H9 (cell line): ENCODE data around the gene GAREM2. TPM values are rescaled to one million over a fixed set of nuclear protein-coding genes. Genes with fewer than 3 reads are reported as not detected.

Source experiments
- DNase-seq: peaks from one replicate; pipeline ENCODE4 v3.0.0-alpha.2; 2017
- H2AFZ ChIP-seq: one replicate; pipeline ENCODE4 v1.6.1; 2013; ENCODE audit warnings: mild to moderate bottlenecking, low read length, control low read depth, moderate library complexity
- H2AK5ac ChIP-seq: 2 replicates; pipeline ENCODE4 v1.6.1; 2013; ENCODE audit warnings: low read length, control low read depth, mixed read lengths; ENCODE audit not compliant: insufficient read length
- H2BK120ac ChIP-seq: one replicate; pipeline ENCODE4 v1.6.1; 2013; ENCODE audit warnings: low read depth, mild to moderate bottlenecking, low read length, control low read depth, inconsistent platforms; ENCODE audit not compliant: poor library complexity, severe bottlenecking
- H2BK12ac ChIP-seq: 2 replicates; pipeline ENCODE4 v1.6.1; 2013; ENCODE audit warnings: low read length, control low read depth, mixed read lengths, low read depth; ENCODE audit not compliant: insufficient read length
- H2BK15ac ChIP-seq: 2 replicates; pipeline ENCODE4 v1.6.1; 2013; ENCODE audit warnings: low read depth, low read length, control low read depth
- H2BK20ac ChIP-seq: one replicate; pipeline ENCODE4 v1.6.1; 2013; ENCODE audit warnings: low read depth, mild to moderate bottlenecking, low read length, control low read depth, inconsistent platforms; ENCODE audit not compliant: poor library complexity, severe bottlenecking
- H2BK5ac ChIP-seq: 2 replicates; pipeline ENCODE4 v1.6.1; 2013; ENCODE audit warnings: low read length, control low read depth, mixed read lengths; ENCODE audit not compliant: insufficient read length
- H3K14ac ChIP-seq: 2 replicates; pipeline ENCODE4 v1.6.1; 2013; ENCODE audit warnings: low read length, control low read depth; ENCODE audit not compliant: insufficient read depth
- H3K18ac ChIP-seq: 2 replicates; pipeline ENCODE4 v1.6.1; 2013; ENCODE audit warnings: low read depth, mild to moderate bottlenecking, mixed read lengths, low read length, control low read depth; ENCODE audit not compliant: insufficient read length
- H3K23ac ChIP-seq: 2 replicates; pipeline ENCODE4 v1.6.1; 2013; ENCODE audit warnings: low read length, control low read depth, mixed read lengths, low read depth; ENCODE audit not compliant: insufficient read length
- H3K23me2 ChIP-seq: 2 replicates; pipeline ENCODE4 v1.6.1; 2013; ENCODE audit warnings: low read depth, mild to moderate bottlenecking, mixed read lengths, low read length, control low read depth; ENCODE audit not compliant: insufficient read length, poor library complexity, severe bottlenecking
- H3K27ac ChIP-seq: 2 replicates; pipeline ENCODE4 v1.5.1; 2013; ENCODE audit warnings: low read length, control low read depth, mixed read lengths, low read depth; ENCODE audit not compliant: insufficient read length
- H3K27me3 ChIP-seq: 2 replicates; pipeline ENCODE4 v1.6.1; 2013; ENCODE audit warnings: low read length, control low read depth, inconsistent platforms; ENCODE audit not compliant: insufficient read depth
- H3K4ac ChIP-seq: 2 replicates; pipeline ENCODE4 v1.6.1; 2013; ENCODE audit warnings: low read depth, mild to moderate bottlenecking, control low read depth, inconsistent platforms, low read length, moderate library complexity
- H3K4me1 ChIP-seq: 2 replicates; pipeline ENCODE4 v1.6.1; 2013; ENCODE audit warnings: low read length, control low read depth, inconsistent platforms; ENCODE audit not compliant: insufficient read depth
- H3K4me2 ChIP-seq: 2 replicates; pipeline ENCODE4 v1.6.1; 2013; ENCODE audit warnings: low read length, control low read depth, mixed read lengths; ENCODE audit not compliant: insufficient read length, insufficient read depth
- H3K56ac ChIP-seq: 2 replicates; pipeline ENCODE4 v1.6.1; 2013; ENCODE audit warnings: low read depth, mild to moderate bottlenecking, mixed read lengths, low read length, control low read depth; ENCODE audit not compliant: insufficient read length
- H3K79me1 ChIP-seq: 2 replicates; pipeline ENCODE4 v1.6.1; 2013; ENCODE audit warnings: low read depth, mild to moderate bottlenecking, moderate library complexity, low read length, control low read depth, inconsistent platforms; ENCODE audit not compliant: insufficient read depth, poor library complexity, severe bottlenecking
- H3K79me2 ChIP-seq: 2 replicates; pipeline ENCODE4 v1.6.1; 2013; ENCODE audit warnings: low read length, control low read depth, inconsistent platforms; ENCODE audit not compliant: insufficient read depth
- H3K9ac ChIP-seq: 2 replicates; pipeline ENCODE4 v1.6.1; 2013; ENCODE audit warnings: low read length, control low read depth, mixed read lengths; ENCODE audit not compliant: insufficient read length; ENCODE audit errors: extremely low read depth
- H3K9me3 ChIP-seq: one replicate; pipeline ENCODE4 v1.6.1; 2013; ENCODE audit warnings: low read depth, low read length, inconsistent platforms; ENCODE audit not compliant: control insufficient read depth
- H3T11ph ChIP-seq: one replicate; pipeline ENCODE4 v1.6.1; 2013; ENCODE audit warnings: mild to moderate bottlenecking, low read length, control low read depth, inconsistent platforms
- H4K20me1 ChIP-seq: one replicate; pipeline ENCODE4 v1.6.1; 2013; ENCODE audit not compliant: control insufficient read depth, insufficient read length, insufficient read depth
- H4K5ac ChIP-seq: 2 replicates; pipeline ENCODE4 v1.6.1; 2013; ENCODE audit warnings: low read depth, mild to moderate bottlenecking, mixed read lengths, low read length, control low read depth; ENCODE audit not compliant: insufficient read length
- H4K8ac ChIP-seq: replicated peaks from 2 replicates; pipeline ENCODE4 v1.6.1; 2013; ENCODE audit warnings: low read length, control low read depth, mixed read lengths, low read depth; ENCODE audit not compliant: insufficient read length
- H4K91ac ChIP-seq: 2 replicates; pipeline ENCODE4 v1.6.1; 2013; ENCODE audit warnings: low read depth, mild to moderate bottlenecking, moderate library complexity, mixed read lengths, low read length, control low read depth; ENCODE audit not compliant: insufficient read length
- H3K27ac Mint-ChIP-seq, 3 experiments: 2 replicates in 2 of 3; 3 replicates in 1 of 3; pipeline ENCODE4 v1.8.0; 2020 to 2021; ENCODE audit warnings: mixed read lengths in 3 of 3, mild to moderate bottlenecking in 1 of 3, moderate library complexity in 1 of 3
- H3K27me3 Mint-ChIP-seq: 2 replicates; pipeline ENCODE4 v1.8.0; 2021; ENCODE audit warnings: low read depth, mild to moderate bottlenecking, moderate library complexity, mixed read lengths
- H3K36me3 Mint-ChIP-seq, 3 experiments: 2 replicates in 2 of 3; 3 replicates in 1 of 3; pipeline ENCODE4 v1.8.0; 2020 to 2021; ENCODE audit warnings: low read depth in 3 of 3, mixed read lengths in 3 of 3; ENCODE audit not compliant: insufficient read depth in 1 of 3
- H3K4me1 Mint-ChIP-seq, 2 experiments: 2 replicates each; pipeline ENCODE4 v1.8.0; 2020; ENCODE audit warnings: mixed read lengths in 2 of 2
- H3K4me3 Mint-ChIP-seq, 2 experiments: 2 replicates in 1 of 2; 3 replicates in 1 of 2; pipeline ENCODE4 v1.8.0; 2020 to 2021; ENCODE audit warnings: mild to moderate bottlenecking in 2 of 2, mixed read lengths in 2 of 2, moderate library complexity in 1 of 2
- H3K9me3 Mint-ChIP-seq, 2 experiments: 2 replicates in 1 of 2; 3 replicates in 1 of 2; pipeline ENCODE4 v1.8.0; 2020; ENCODE audit warnings: mild to moderate bottlenecking in 2 of 2, mixed read lengths in 2 of 2, moderate library complexity in 1 of 2
- whole genome bisulfite sequencing: extraction: QIAGEN DNeasy Blood & Tissue Kit; methylation state at CpG from one replicate; pipeline ENCODE4 v1.1.7; 2013; ENCODE audit warnings: missing lambda C conversion rate, low lambda C conversion rate, mixed read lengths; ENCODE audit not compliant: insufficient read length; ENCODE audit errors: extremely low coverage; 5-methylcytosine and 5-hydroxymethylcytosine counted together
- total RNA-seq: library from RNA; stranded (reverse); gene quantifications from 2 replicates; pipeline ENCODE4 v1.2.1, GENCODE V29; 2021
- TF ChIP-seq, protein P1 (sequence below): fragments of 200-600 bp; sonication (generic); conservative IDR thresholded peaks from 3 replicates; pipeline ENCODE4 v1.8.0; 2021; ENCODE audit warnings: antibody characterized with exemption, mild to moderate bottlenecking

The GAREM2 gene
- total RNA-seq, 1 experiment from 2014 or later = 14.4 TPM

DNA sequence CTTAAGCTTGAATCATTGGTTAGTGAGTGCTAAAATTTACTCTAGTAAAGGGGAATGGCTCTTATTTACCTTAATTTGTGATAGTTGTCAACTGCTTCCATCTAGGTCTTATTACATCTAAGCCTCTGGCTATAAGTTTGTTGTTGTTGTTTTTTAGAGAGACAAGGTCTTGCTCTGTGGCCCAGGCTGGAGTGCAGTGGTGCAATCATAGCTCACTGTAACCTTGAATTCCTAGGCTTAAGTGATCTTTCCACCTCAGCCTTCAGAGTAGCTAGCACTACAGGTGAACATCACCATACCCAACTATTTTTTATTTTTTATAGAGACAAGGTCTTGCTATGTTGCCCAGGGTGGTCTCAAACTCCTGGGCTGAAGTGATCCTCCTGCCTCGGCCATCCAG is 65.0 kb downstream of the GAREM2 start:
- Histone ChIP-seq H3K4ac (no peak overlapping the region), H3K4me2 (no peak overlapping the region), H2BK12ac (no peak overlapping the region), H2BK120ac (no peak overlapping the region), H3T11ph (no peak overlapping the region), H2AFZ (no peak overlapping the region), H3K79me1 (no peaks in the 10 kb centered on the region), H3K9me3 (no peaks in the 10 kb centered on the region), H2BK15ac (no peak overlapping the region), H4K20me1 (no peaks in the 10 kb centered on the region), H2AK5ac (no peak overlapping the region), H2BK5ac (no peak overlapping the region), H3K23me2 (peaks cover 3% of the 10 kb centered on the region), H3K27me3 (no peaks in the 10 kb centered on the region), H4K91ac (no peak overlapping the region), H4K8ac (no peak overlapping the region), H3K79me2 (peaks cover 5% of the 10 kb centered on the region; the same call in 1 of the 2 replicates), H3K23ac (no peak overlapping the region), H3K14ac (no peak overlapping the region), H3K4me1 (no peaks in the 10 kb centered on the region), H3K9ac (no peak overlapping the region), H2BK20ac (no peak overlapping the region), H3K56ac (no peak overlapping the region), H3K18ac (no peak overlapping the region), H3K27ac (no peak overlapping the region), H4K5ac (no peak overlapping the region)
- no CpG with 5 or more reads among the region's 1 CpG for WGBS
- TF ChIP-seq, protein P1, sequence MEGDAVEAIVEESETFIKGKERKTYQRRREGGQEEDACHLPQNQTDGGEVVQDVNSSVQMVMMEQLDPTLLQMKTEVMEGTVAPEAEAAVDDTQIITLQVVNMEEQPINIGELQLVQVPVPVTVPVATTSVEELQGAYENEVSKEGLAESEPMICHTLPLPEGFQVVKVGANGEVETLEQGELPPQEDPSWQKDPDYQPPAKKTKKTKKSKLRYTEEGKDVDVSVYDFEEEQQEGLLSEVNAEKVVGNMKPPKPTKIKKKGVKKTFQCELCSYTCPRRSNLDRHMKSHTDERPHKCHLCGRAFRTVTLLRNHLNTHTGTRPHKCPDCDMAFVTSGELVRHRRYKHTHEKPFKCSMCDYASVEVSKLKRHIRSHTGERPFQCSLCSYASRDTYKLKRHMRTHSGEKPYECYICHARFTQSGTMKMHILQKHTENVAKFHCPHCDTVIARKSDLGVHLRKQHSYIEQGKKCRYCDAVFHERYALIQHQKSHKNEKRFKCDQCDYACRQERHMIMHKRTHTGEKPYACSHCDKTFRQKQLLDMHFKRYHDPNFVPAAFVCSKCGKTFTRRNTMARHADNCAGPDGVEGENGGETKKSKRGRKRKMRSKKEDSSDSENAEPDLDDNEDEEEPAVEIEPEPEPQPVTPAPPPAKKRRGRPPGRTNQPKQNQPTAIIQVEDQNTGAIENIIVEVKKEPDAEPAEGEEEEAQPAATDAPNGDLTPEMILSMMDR = no peak
- H3K9me3 Mint-ChIP-seq = no peaks in the 10 kb centered on the region
- no peak overlapping the region for H3K27ac Mint-ChIP-seq
- peaks cover 18 to 48% (median 19%) of the 10 kb centered on the region in 3 experiments; a peak in 6 of 7 replicates for H3K36me3 Mint-ChIP-seq
- no peak for DNase-seq
- H3K4me1 Mint-ChIP-seq = peaks cover 12% of the 10 kb centered on the region in 2 experiments
- H3K4me3 Mint-ChIP-seq = no peak overlapping the region
- no peaks in the 10 kb centered on the region for H3K27me3 Mint-ChIP-seq
